HG03565 (cell line): ENCODE measurements around the gene CASKIN1.

Experiments used
- ATAC-seq: cut with Tn5 transposase; IDR thresholded peaks from one replicate; pipeline ENCODE4 v1.9.1; 2021; ENCODE audit warnings: mild to moderate bottlenecking, moderate library complexity; ENCODE audit not compliant: unreplicated experiment

Gene CASKIN1

GRCh38 chr16:2194166-2194834, 2.1 kb downstream of the CASKIN1 start:
- no peak for ATAC-seq

DNA sequence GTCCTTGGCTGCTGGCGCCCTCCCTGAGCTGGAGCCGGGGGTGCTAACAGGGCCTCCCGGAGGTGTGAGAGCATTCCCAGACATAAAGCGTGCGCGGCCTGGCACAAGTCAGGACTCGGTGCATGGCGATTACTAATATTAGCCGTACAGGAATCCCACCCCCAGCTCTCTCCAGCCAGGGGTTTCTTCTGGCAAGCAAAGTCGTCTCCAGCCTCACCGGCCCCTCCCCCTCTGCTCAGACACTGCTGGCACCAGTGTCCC, 5.0 kb downstream of the CASKIN1 start:
- no peak for ATAC-seq

DNA sequence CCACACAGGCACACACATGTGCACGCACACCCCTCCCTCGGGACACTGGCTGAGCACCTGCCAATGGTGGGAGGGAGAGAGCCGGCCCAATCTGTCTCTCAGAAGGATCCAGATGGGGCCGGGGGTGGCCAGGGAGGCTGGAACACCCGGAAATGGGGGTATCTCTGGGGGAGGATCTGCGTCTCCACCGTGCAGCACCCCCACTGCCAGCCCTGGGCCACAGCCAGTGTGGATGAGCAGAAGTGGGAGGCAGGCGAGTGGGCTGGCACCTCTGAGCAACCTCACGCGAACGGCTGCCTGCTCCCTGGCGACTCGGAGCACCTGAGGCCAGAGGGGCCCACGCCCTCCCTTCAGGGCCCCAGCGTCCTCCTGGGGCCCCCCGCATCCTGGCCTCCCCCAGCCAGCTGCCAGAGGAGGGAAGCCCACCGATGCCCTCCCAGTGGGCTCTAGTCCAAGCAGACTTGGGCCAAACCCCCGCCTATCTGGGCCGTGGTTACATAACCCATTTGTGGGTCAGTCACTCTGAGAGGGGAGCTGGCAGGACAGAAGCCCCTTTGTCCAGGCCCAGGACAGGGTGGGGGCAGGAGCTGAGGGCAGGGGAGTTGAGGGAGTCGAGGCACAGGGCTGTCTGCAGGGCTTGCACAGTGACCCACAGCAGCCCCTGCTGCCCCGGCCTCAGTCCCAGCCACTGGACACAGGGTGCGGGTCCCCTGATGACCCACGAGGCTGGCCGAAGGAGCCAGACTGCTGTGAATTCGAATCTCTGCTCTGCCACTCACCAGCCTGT, 5.6 kb downstream of the CASKIN1 start:
- ATAC-seq = no peak

- no peak for ATAC-seq
These were observed 6.3 kb downstream of the CASKIN1 start for GRCh38 chr16:2190002-2190658.

DNA sequence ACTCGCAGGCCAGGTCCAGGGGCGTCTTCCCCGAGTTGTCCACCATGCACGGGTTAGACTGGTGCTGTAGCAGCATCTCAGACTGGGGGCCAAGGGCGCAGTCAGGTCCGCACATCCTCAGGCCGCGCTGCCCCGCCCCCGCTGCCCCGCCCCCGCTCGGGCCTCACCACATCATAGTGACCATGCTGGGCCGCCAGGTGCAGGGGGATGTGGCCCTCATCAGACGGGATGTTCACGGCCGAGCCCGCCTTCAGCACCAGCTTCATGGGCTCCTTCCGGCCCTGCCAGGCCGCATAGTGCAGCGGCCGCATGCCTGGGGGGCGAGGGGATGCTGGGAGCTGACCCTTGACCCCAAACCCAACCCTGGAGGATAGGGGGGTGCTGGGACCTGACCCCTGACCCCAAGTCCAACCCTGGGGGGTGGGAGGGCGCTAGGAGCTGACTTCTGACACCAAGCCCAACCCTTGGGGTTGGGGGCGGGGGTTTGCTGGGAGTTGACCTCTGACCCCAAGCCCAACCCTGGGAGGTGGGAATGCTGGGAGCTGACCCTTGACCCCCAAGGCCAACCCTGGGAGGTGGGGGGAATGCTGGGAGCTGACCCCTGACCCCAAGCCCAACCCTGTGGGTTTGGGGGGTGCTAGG, 7.0 kb downstream of the CASKIN1 start:
- no peak for ATAC-seq

DNA sequence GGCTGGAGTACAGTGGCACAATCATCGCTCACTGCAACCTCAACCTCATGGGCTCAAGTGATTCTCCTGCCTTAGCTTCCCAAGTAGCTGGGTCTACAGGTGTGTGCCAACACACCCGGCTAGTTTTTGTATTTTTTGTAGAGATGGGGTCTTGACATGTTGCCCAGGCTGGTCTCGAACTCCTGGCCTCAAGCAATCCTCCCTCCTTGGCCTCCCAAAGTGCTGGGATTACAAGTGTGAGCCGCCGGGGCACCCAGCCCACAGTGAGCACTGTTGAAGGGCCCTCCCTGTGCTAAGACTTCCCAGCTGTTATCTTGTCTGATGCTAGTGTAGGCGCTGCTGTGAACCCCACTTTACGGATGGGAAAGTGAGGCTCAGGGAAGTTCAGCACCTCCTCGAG, 8.0 kb downstream of the CASKIN1 start:
- ATAC-seq = no peak

DNA sequence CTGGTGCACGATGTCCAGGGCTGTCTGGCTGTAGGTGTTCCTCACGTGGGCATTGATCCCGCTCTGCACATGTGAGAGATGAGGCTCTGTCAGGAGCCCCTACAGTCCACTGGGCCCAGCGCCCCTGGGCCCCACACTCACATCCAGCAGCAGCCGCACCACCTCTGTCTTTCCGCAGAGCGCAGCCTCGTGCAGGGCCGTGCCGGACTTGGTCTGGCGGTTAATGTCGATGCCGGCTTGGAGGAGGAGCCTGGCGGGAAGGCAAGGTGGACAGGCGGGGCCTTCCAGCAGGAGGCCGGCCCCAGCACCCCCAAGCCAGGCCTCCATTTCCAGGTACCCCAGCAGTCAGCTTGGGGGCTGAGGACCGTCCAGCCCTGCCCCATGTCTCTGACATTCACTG, 9.2 kb downstream of the CASKIN1 start:
- no peak for ATAC-seq

- no peak for ATAC-seq
These were observed 9.9 kb downstream of the CASKIN1 start for GRCh38 chr16:2186505-2186904.

DNA sequence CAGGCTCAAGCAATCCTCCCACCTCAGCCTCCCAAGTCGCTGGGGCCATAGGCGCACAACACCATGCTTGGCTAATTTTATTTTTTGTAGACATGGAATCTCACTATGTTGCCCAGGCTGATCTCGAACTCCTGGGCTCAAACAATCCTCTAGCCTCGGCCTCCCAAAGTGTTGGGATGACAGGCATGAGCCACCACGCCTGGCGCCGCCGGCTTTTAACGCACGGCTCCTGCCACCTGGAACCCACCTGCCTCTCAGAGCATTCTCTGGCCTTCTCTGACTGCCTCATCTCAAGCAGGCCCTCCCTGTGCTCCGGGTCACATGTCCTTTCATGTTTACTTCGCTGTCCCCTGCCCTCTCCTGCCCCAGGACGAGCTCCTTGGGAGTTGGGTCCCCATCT, 10.3 kb downstream of the CASKIN1 start:
- no peak for ATAC-seq

- ATAC-seq = no peak
These were observed 11.4 kb downstream of the CASKIN1 start for GRCh38 chr16:2184962-2185361.

- ATAC-seq = no peak
These were observed 12.1 kb downstream of the CASKIN1 start for GRCh38 chr16:2184346-2184745.

GRCh38 chr16:2183671-2184070, 12.7 kb downstream of the CASKIN1 start:
- ATAC-seq = no peak

DNA sequence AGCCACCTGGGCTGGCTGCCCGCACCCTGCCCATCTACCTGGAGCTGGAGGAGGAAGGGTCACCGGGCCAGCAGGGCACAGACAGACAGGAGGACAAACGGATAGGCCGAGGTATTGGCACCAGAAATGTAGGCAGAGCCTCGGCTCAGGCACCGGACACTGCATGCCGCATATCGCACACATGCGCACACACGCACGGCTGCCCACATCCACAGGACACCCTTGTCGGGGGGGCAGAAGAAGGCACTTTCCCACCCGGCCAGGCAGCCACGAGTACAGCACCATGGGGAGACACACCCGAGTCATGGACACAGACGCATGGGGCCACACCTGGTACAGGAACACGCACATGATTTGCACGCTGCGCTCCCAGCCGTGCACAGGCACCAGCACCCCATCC, 14.5 kb downstream of the CASKIN1 start:
- no peak for ATAC-seq

DNA sequence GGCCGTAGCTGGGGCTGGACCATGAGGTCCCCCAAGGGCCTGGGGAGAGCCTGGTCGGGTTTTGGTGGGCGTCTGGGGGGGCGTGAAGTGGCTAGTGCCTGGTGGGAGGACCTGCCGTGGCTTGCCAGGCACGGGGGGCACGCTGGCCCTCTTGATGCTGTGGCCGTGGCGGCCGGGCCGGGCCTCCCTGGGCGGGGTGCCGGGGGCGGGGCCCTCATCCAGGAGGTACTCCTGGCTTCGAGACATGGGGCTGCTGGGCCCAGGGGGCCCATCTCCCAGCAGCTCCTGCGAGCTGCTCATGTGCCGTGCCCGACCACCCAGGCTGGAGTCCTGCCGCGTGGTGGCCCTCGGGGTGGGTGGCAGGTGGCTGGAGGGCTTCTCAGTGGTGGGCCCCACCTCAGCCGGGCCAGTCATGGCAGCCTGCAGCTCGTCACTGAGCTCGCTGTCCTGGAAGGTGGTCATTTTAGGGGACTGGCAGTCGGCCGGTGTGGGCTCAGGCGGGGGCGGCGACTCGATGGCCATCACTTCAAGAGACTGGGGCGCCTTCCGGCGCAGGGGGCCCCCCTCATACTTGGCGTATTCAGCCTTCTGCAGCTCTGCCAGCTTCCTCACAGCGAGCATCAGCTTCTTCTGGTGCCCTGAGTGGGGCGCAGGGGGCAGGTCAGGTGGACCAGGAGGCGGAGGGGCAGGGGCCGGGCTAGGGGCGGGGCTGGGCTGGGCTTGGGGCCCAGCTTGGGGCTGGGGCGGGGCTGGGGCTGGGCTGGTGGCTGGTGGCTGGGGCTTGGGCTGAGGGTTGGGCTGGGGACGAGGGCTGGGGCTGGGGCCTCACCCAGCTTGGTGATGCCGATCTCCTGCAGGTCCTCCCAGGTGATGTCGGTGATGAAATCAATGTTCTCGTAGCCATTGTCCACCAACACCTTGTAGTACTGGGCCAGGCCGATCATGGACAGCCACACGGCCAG, 15.2 kb downstream of the CASKIN1 start:
- no peak for ATAC-seq

GRCh38 chr16:2180461-2180860, 15.9 kb downstream of the CASKIN1 start:
- no peak for ATAC-seq

GRCh38 chr16:2179576-2179975, 16.8 kb downstream of the CASKIN1 start:
- ATAC-seq = no peak

DNA sequence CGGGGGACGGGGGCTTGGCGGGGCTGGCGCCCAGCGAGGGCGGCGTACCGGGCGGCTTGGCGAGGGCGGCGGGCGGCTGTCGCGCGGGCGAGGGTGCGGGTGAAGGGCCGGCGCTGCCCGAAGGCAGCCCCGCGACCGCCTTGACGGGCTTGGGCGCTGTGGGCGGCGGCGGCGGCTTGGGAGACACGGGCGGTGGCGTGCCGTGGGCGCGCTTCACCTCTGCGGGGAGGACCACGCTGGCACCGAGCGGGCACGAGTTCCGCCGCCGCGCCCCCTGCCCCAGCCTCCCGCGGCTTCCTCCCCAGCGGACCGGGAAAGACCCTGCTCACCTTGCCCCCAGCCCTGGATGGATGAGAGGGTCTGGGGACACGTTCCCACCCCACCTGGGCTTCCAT, 17.3 kb downstream of the CASKIN1 start:
- ATAC-seq = no peak

DNA sequence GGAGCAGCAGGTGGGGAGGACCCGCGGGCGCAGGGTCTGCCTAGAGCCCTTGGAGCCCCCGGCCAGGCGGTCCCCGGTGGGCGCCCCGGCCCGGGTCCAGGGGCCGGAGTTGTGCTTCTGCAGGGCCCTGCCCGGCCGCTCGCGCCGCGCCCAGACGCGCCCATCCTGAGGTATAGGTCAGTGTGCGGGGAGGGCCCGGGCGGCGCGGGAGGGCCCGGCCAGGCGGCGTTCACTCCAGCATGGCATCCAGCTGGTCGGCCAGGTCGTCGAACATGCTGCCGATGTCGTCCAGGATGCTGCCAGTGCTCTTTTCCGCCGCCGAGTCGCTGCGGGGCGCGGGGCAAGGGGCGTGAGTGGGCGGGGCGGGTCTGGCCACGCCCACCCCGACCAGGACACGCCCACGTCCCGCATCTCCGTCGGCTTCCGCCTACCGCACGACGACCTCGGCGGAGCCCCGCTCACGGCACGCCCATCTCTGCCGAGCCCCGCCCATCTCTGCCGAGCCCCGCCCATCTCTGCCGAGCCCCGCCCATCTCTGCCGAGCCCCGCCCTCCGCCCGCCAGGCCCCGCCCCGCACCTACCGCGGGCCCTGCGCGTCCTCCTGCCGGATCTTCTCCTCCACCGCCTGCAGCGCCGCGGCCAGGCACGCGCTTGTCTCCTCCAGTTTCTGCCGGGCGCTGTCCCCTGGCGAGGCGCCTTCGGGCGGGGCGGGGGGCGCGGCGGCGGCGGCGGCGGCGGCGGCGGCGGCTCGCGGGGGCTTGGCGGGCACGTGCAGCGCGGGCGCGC, 17.9 kb downstream of the CASKIN1 start:
- no peak for ATAC-seq

GRCh38 chr16:2177561-2177960, 18.8 kb downstream of the CASKIN1 start:
- no peak for ATAC-seq

GRCh38 chr16:2177101-2177500, 19.3 kb downstream of the CASKIN1 start:
- ATAC-seq = no peak
